ENCODE measurements around the gene ELFN2.

ELFN2 gene

GRCh38 chr22:37445501-37445900 lies 18.2 kb upstream of the ELFN2 start:
- peaks cover 28% of the 10 kb centered on the region for H3K27me3 Mint-ChIP-seq
- no peak for DNase-seq
- CTCF ChIA-PET: interaction anchor here (1.0 kb wide), 1 partner anchor 17 kb away, joined by 3 read pairs; no protein-coding TSS in a partner anchor
- H3K27ac Mint-ChIP-seq: no peak overlapping the region
- peaks cover 4% of the 10 kb centered on the region for H3K9me3 Mint-ChIP-seq
- peaks cover 12% of the 10 kb centered on the region for H3K4me1 Mint-ChIP-seq
- no peak overlapping the region for H3K4me3 Mint-ChIP-seq
- peaks cover 2% of the 10 kb centered on the region for H3K36me3 Mint-ChIP-seq

DNA sequence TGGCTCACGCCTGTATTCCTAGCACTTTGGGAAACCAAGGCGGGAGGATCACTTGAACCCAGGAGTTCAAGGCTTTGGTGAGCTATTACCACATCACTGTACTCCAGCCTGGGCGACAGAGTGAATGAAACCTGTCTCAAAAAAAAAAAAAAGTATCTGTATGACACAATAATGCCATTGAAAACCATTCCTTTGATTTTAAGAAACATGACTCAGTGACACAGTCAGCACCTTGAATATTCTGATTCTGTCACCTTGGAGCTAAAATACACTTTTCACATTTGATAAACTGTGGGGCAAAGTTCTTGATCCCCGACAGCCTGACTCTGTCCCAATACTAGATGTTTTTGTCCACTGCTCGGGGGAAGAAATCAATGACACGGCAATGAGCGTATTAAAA lies 16.7 kb upstream of the ELFN2 start:
- H3K4me3 Mint-ChIP-seq: no peak overlapping the region
- peaks cover 2% of the 10 kb centered on the region for H3K36me3 Mint-ChIP-seq
- H3K27me3 Mint-ChIP-seq: peaks cover 32% of the 10 kb centered on the region
- peaks cover 4% of the 10 kb centered on the region for H3K9me3 Mint-ChIP-seq
- peaks cover 6% of the 10 kb centered on the region for H3K4me1 Mint-ChIP-seq
- H3K27ac Mint-ChIP-seq: no peak overlapping the region
- CTCF ChIA-PET: interaction anchor here (0.7 kb wide), 1 partner anchor 128 kb away, joined by 3 read pairs; no protein-coding TSS in a partner anchor
- no peak for DNase-seq

DNA sequence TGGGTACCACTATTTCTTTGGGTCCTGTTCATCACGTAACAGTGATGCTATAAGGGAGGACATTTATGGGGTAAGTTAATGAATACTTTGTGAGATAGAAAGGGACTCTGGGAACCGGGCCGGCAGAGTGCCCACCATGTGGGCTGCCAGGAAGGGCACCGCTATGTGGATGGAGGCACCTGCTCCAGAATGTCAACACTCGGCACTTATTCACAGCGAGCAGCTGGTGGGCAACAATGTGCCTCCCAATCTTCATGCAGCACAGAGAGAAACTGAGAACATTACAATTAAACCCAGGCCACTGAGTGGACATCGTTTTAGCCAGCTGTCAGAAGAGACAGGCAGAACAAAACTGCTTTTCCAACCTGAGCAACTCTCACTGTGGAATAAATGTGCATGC lies 15.8 kb upstream of the ELFN2 start:
- Mint-ChIP-seq H3K9me3 (peaks cover 4% of the 10 kb centered on the region), H3K4me1 (peaks cover 6% of the 10 kb centered on the region), H3K27ac (no peak overlapping the region), H3K4me3 (no peak overlapping the region), H3K27me3 (peaks cover 28% of the 10 kb centered on the region), H3K36me3 (peaks cover 2% of the 10 kb centered on the region)
- no peak for DNase-seq
- CTCF ChIA-PET: interaction anchor here (2.3 kb wide), 1 partner anchor 127 kb away, joined by 7 read pairs; no protein-coding TSS in a partner anchor

GRCh38 chr22:37442537-37442936 lies 15.3 kb upstream of the ELFN2 start:
- H3K4me1 Mint-ChIP-seq: peaks cover 6% of the 10 kb centered on the region
- CTCF ChIA-PET: interaction anchor here (1.0 to 2.3 kb wide), 2 partner anchors 14 to 126 kb away, joined by 4 to 7 read pairs; no protein-coding TSS in a partner anchor
- H3K4me3 Mint-ChIP-seq: no peak overlapping the region
- no peak for DNase-seq
- H3K36me3 Mint-ChIP-seq: peaks cover 2% of the 10 kb centered on the region
- H3K27me3 Mint-ChIP-seq: peaks cover 22% of the 10 kb centered on the region
- H3K27ac Mint-ChIP-seq: no peak overlapping the region
- H3K9me3 Mint-ChIP-seq: peaks cover 4% of the 10 kb centered on the region

DNA sequence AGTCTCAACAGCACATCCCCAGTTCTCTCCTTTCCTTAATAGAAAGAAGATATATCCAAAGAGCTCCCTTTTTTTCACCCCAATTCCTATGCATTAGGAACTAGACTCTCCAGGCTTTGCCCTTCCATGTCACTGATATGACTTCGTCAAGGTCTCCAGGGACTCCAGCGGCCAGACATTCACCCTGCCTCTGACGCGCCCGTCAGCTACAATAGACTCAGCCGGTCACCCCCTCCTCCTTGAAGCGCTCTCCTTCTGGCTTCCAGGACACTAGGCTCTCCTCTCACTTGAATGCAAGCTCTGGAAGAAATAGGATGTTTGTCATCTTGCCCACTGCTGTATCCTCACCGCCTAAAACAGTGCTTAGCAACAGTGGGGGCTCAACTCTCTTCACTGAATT lies 14.9 kb upstream of the ELFN2 start:
- Mint-ChIP-seq H3K9me3 (peaks cover 4% of the 10 kb centered on the region), H3K36me3 (peaks cover 2% of the 10 kb centered on the region), H3K4me3 (no peak overlapping the region), H3K27me3 (peaks cover 18% of the 10 kb centered on the region), H3K27ac (no peak overlapping the region), H3K4me1 (peaks cover 6% of the 10 kb centered on the region)
- no peak for DNase-seq
- CTCF ChIA-PET: interaction anchor here (1.0 to 2.3 kb wide), 3 partner anchors 13 to 126 kb away, joined by 3 to 7 read pairs (median 4); no protein-coding TSS in a partner anchor

- H3K36me3 Mint-ChIP-seq: peaks cover 2% of the 10 kb centered on the region
- H3K4me3 Mint-ChIP-seq: no peak overlapping the region
- CTCF ChIA-PET: interaction anchor here (2.3 kb wide), 1 partner anchor 124 kb away, joined by 7 read pairs; no protein-coding TSS in a partner anchor
- H3K4me1 Mint-ChIP-seq: peaks cover 6% of the 10 kb centered on the region
- H3K27me3 Mint-ChIP-seq: peaks cover 18% of the 10 kb centered on the region
- no peak for DNase-seq
- peaks cover 4% of the 10 kb centered on the region for H3K9me3 Mint-ChIP-seq
- no peak overlapping the region for H3K27ac Mint-ChIP-seq
These were observed 13.6 kb upstream of the ELFN2 start for GRCh38 chr22:37440875-37441274.

- CTCF ChIA-PET: interaction anchor here (2.4 kb wide), 1 partner anchor 10 kb away, joined by 13 read pairs; no protein-coding TSS in a partner anchor
- Mint-ChIP-seq H3K27me3 (peaks cover 29% of the 10 kb centered on the region), H3K4me1 (peaks cover 6% of the 10 kb centered on the region), H3K9me3 (peaks cover 4% of the 10 kb centered on the region), H3K36me3 (peaks cover 2% of the 10 kb centered on the region), H3K4me3 (no peak overlapping the region), H3K27ac (no peak overlapping the region)
- no peak for DNase-seq
These were observed 12.1 kb upstream of the ELFN2 start for GRCh38 chr22:37439347-37439746.

DNA sequence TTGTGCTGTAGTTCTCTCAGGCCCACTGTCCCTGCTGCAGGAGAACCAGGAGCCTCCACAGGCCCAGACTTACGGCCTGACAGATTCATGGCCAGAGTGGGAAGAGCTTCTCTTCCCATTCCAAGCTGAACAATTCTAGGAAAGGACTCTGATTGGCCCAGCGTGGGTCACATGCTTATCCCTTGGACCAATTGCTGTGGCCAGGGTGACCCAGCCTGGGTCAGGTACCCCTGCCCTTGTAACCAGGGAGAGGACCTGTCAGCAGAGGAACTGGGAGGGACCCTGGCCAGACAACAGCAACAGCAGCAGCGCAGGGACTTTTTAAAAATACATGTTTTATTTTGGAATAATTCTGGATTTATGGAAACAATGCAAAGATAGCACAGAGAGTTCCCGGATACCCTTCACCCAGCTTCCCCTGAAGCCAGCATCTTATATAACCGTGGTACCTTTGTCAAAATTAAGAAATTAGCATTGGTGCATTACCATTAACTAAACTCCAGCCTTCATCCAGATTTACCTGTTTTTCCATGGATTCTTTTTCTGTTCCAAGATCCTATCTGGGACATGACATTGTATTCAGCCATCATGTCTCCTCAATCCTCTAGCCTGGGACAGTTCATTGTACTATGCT lies 8.8 kb upstream of the ELFN2 start:
- Mint-ChIP-seq H3K27ac (no peak overlapping the region), H3K27me3 (peaks cover 36% of the 10 kb centered on the region), H3K4me3 (no peak overlapping the region), H3K9me3 (peaks cover 4% of the 10 kb centered on the region), H3K4me1 (peaks cover 18% of the 10 kb centered on the region), H3K36me3 (no peaks in the 10 kb centered on the region)
- DNase-seq: no peak
- CTCF ChIA-PET: no interaction called here

DNA sequence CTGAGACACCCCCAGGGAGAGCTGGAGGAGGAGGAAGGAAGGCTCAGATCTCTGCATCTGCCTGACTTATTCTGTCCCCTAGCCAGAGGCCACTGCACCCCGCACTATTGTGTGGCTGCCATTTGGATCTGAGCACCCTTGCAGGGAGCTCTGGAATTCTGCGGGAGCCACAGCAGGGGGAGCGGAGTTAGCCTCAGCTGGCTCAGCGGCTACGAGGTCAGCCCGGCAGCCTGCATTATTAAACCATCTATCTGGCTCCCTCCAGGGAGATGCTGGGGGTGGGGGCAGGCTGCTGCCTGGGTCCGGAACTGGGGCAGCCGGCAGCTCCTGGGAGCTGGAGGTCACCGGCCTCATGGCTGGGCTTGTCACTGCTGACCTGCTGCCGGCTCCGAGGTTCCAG lies 6.5 kb upstream of the ELFN2 start:
- peaks cover 20% of the 10 kb centered on the region for H3K4me1 Mint-ChIP-seq
- DNase-seq: no peak
- CTCF ChIA-PET: interaction anchor here (1.2 kb wide), 1 partner anchor 116 kb away, joined by 3 read pairs; no protein-coding TSS in a partner anchor
- H3K4me3 Mint-ChIP-seq: no peak overlapping the region
- H3K27ac Mint-ChIP-seq: no peak overlapping the region
- H3K36me3 Mint-ChIP-seq: no peaks in the 10 kb centered on the region
- H3K9me3 Mint-ChIP-seq: peaks cover 4% of the 10 kb centered on the region
- H3K27me3 Mint-ChIP-seq: peaks cover 52% of the 10 kb centered on the region

DNA sequence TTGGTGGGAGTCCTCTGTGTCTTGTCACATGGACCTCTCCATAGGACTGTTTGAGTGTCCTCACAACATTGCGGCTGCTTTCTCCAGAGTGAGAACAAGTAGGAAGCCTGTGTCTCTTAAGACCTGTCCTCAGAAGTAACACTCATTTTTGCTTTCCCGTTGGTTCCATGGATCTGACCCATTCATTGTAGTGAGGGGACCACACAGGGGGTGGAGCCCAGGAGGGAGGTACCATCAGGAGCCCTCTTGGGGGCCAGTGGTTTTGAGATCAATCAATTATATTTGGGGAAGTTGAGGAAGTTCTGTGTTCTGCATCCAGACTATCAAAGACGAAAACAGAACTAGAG lies 5.4 kb upstream of the ELFN2 start:
- no peaks in the 10 kb centered on the region for H3K36me3 Mint-ChIP-seq
- no peak overlapping the region for H3K4me3 Mint-ChIP-seq
- CTCF ChIA-PET: no interaction called here
- peaks cover 63% of the 10 kb centered on the region for H3K27me3 Mint-ChIP-seq
- DNase-seq: no peak
- peaks cover 22% of the 10 kb centered on the region for H3K4me1 Mint-ChIP-seq
- H3K27ac Mint-ChIP-seq: no peak overlapping the region
- peaks cover 4% of the 10 kb centered on the region for H3K9me3 Mint-ChIP-seq

GRCh38 chr22:37431801-37432707 lies 4.8 kb upstream of the ELFN2 start:
- CTCF ChIA-PET: interaction anchor here (0.6 to 5.1 kb wide), 4 partner anchors 24 to 116 kb away, joined by 3 to 60 read pairs (median 10); no protein-coding TSS in a partner anchor
- no peak overlapping the region for H3K4me3 Mint-ChIP-seq
- peak; percentile 43 for DNase-seq
- H3K9me3 Mint-ChIP-seq: peaks cover 4% of the 10 kb centered on the region
- no peak overlapping the region for H3K27ac Mint-ChIP-seq
- H3K27me3 Mint-ChIP-seq: peaks cover 69% of the 10 kb centered on the region
- no peaks in the 10 kb centered on the region for H3K36me3 Mint-ChIP-seq
- peaks cover 22% of the 10 kb centered on the region for H3K4me1 Mint-ChIP-seq

GRCh38 chr22:37431366-37431765 lies 4.1 kb upstream of the ELFN2 start:
- no peak for DNase-seq
- no peaks in the 10 kb centered on the region for H3K36me3 Mint-ChIP-seq
- peaks cover 24% of the 10 kb centered on the region for H3K4me1 Mint-ChIP-seq
- no peak overlapping the region for H3K27ac Mint-ChIP-seq
- CTCF ChIA-PET: interaction anchor here (0.6 to 5.1 kb wide), 4 partner anchors 25 to 115 kb away, joined by 3 to 60 read pairs (median 10); no protein-coding TSS in a partner anchor
- peaks cover 4% of the 10 kb centered on the region for H3K9me3 Mint-ChIP-seq
- peaks cover 76% of the 10 kb centered on the region for H3K27me3 Mint-ChIP-seq
- no peak overlapping the region for H3K4me3 Mint-ChIP-seq

- H3K27ac Mint-ChIP-seq: peak overlapping the region; percentile 1
- peaks cover 80% of the 10 kb centered on the region for H3K27me3 Mint-ChIP-seq
- H3K36me3 Mint-ChIP-seq: no peaks in the 10 kb centered on the region
- H3K9me3 Mint-ChIP-seq: peaks cover 4% of the 10 kb centered on the region
- peaks cover 27% of the 10 kb centered on the region for H3K4me1 Mint-ChIP-seq
- DNase-seq: no peak
- no peak overlapping the region for H3K4me3 Mint-ChIP-seq
- CTCF ChIA-PET: interaction anchor here (1.4 to 5.1 kb wide), 6 partner anchors 7 to 115 kb away, joined by 3 to 60 read pairs (median 9); no protein-coding TSS in a partner anchor
These were observed 3.7 kb upstream of the ELFN2 start for GRCh38 chr22:37430941-37431340.
